ENCODE results near the gene CREB3L2.

- no peak for TF ChIP-seq EZH2phosphoT487 (conservative IDR thresholded peaks at IDR 0.05; ENCODE audit: low read length)
- TF ChIP-seq, protein P1, sequence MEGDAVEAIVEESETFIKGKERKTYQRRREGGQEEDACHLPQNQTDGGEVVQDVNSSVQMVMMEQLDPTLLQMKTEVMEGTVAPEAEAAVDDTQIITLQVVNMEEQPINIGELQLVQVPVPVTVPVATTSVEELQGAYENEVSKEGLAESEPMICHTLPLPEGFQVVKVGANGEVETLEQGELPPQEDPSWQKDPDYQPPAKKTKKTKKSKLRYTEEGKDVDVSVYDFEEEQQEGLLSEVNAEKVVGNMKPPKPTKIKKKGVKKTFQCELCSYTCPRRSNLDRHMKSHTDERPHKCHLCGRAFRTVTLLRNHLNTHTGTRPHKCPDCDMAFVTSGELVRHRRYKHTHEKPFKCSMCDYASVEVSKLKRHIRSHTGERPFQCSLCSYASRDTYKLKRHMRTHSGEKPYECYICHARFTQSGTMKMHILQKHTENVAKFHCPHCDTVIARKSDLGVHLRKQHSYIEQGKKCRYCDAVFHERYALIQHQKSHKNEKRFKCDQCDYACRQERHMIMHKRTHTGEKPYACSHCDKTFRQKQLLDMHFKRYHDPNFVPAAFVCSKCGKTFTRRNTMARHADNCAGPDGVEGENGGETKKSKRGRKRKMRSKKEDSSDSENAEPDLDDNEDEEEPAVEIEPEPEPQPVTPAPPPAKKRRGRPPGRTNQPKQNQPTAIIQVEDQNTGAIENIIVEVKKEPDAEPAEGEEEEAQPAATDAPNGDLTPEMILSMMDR (IDR thresholded peaks at IDR 0.05; ENCODE audit: insufficient read depth, low read length, poor library complexity, severe bottlenecking), result no peak
Observed at GRCh38 chr7:137835486-137836112, 166.3 kb downstream of the CREB3L2 start.

All from SU-DHL-6 (cell line).